PC-9 (cell line): ENCODE measurements around the gene PES1. TPM values are rescaled to one million over a fixed set of nuclear protein-coding genes. Genes with fewer than 3 reads are reported as not detected.

Experiments used
- BruUV-seq: library from RNA; stranded (reverse); fragments of 400-500 nt; replicated peaks from 2 replicates; lab custom pipeline; 2021; lab: Mats Ljungman, UMichigan
- CTCF ChIA-PET: fragments of 300-600 bp; sonication (Branson Sonifier 250); formaldehyde crosslinking; loops from one replicate; lab custom pipeline; 2022; ENCODE audit warnings: antibody characterized with exemption; lab: Charles Lee
- POLR2A ChIA-PET: fragments of 300-600 bp; sonication (Branson Sonifier 250); formaldehyde crosslinking; loops from one replicate; lab custom pipeline; 2022; ENCODE audit warnings: antibody characterized with exemption; ENCODE audit not compliant: unreplicated experiment; lab: Charles Lee
- DNase-seq, 2 experiments: peaks; one replicate each; pipeline versions ENCODE4 v3.0.0 to v3.0.0-alpha.2; 2015 to 2022; ENCODE audit warnings: mixed read lengths in 1 of 2
- H2AFZ ChIP-seq: fragments of 200-600 bp; sonication (generic); 2 replicates; pipeline ENCODE4 v1.8.1; 2017; ENCODE audit warnings: antibody characterized with exemption
- H3F3A ChIP-seq: fragments of 200-600 bp; sonication (generic); 2 replicates; pipeline ENCODE4 v1.8.1; 2017; ENCODE audit warnings: antibody characterized with exemption, mild to moderate bottlenecking, low read depth; ENCODE audit not compliant: insufficient read depth
- H3K27ac ChIP-seq: fragments of 200-600 bp; sonication (generic); 2 replicates; pipeline ENCODE4 v1.6.1; 2016; ENCODE audit warnings: mixed run types
- H3K27me3 ChIP-seq: fragments of 200-600 bp; sonication (generic); 2 replicates; pipeline ENCODE4 v1.6.1; 2016; ENCODE audit warnings: low read depth, mixed run types; ENCODE audit not compliant: insufficient read depth
- H3K36me3 ChIP-seq: fragments of 200-600 bp; sonication (generic); 2 replicates; pipeline ENCODE4 v1.6.1; 2016; ENCODE audit warnings: low read depth, mixed run types
- H3K4me1 ChIP-seq: fragments of 200-600 bp; sonication (generic); replicated peaks from 2 replicates; pipeline ENCODE4 v1.6.1; 2016; ENCODE audit warnings: mixed run types; ENCODE audit not compliant: insufficient read depth
- H3K4me2 ChIP-seq: fragments of 200-600 bp; sonication (generic); 2 replicates; pipeline ENCODE4 v1.6.1; 2017; ENCODE audit warnings: mixed run types
- H3K4me3 ChIP-seq: fragments of 200-600 bp; sonication (generic); 2 replicates; pipeline ENCODE4 v1.6.1; 2016; ENCODE audit warnings: mixed run types
- H3K79me2 ChIP-seq: fragments of 200-600 bp; sonication (generic); 2 replicates; pipeline ENCODE4 v1.6.1; 2017; ENCODE audit warnings: low read depth, mixed run types
- H3K9me2 ChIP-seq: fragments of 200-600 bp; sonication (generic); 2 replicates; pipeline ENCODE4 v1.8.1; 2017; ENCODE audit warnings: mild to moderate bottlenecking; ENCODE audit not compliant: insufficient read depth
- H3K9me3 ChIP-seq: fragments of 200-600 bp; sonication (generic); 2 replicates; pipeline ENCODE4 v1.8.1; 2016; ENCODE audit warnings: low read depth; ENCODE audit not compliant: insufficient read depth
- H4K20me1 ChIP-seq: fragments of 200-600 bp; sonication (generic); 2 replicates; pipeline ENCODE4 v1.8.1; 2017; ENCODE audit not compliant: insufficient read depth
- EZH2 ChIP-seq: fragments of 200-600 bp; sonication (generic); IDR thresholded peaks from 2 replicates; pipeline ENCODE4 v1.8.0; 2017; ENCODE audit warnings: antibody characterized with exemption, low read depth
- intact Hi-C: fragments of 100-400 bp; cut with micrococcal nuclease; formaldehyde crosslinking; loops from one replicate; pipeline ENCODE4 v1.10.0; 2022; ENCODE audit not compliant: unreplicated experiment
- total RNA-seq: library from RNA; stranded (reverse); gene quantifications from 2 replicates; pipeline ENCODE4 v1.2.3, GENCODE V29; 2021
- TF ChIP-seq, protein P1 (sequence below): fragments of 200-600 bp; sonication (generic); conservative IDR thresholded peaks from 2 replicates; pipeline ENCODE4 v1.6.1; 2017; ENCODE audit warnings: mixed run types, antibody characterized with exemption, mild to moderate bottlenecking, moderate library complexity

Gene PES1
- total RNA-seq, 1 experiment from 2014 or later, result 94.3 TPM

DNA sequence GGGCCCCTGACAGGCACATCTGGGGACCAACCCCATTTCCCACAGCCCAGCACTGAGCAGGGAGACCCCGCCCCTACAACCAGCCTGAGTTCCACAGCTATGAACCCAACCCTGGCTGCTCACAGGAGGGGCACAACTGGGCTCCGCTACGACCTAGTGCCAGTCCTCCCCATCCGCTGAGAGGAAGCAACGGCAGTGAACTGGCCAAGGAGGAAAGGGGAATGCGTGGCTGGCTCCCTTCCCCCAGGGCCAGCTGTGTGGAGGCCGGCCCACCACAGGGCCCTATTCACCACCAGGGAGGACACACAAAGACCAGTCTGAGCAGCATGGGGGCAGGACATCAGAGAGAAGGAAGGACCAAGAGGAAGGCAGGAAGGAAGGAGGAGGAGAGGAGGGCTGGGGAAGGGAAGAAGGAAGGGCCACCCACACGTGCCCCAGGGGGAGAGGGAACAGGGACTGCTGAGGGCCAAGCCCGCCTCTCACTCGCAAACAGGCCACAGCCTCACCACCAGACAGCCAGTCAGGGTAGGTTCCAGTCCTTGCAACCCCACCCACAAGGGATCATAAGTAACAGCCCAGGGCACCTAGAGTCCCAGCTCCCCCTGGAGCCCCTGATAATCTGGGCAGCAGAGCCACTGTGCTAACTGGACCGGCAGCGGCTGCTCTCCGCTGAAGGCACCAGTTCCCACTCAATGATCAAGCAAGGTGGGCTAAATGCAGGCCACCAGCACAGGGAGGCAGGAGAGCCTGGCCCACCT lies 8.7 kb downstream of the PES1 start:
- Histone ChIP-seq H3K4me2 (no peak overlapping the region), H3K4me1 (no peaks in the 10 kb centered on the region), H3K79me2 (no peaks in the 10 kb centered on the region; the same call in 1 of the 2 replicates), H3K4me3 (no peak overlapping the region), H3K9me3 (no peaks in the 10 kb centered on the region), H2AFZ (no peak overlapping the region), H3K9me2 (no peaks in the 10 kb centered on the region), H3K27me3 (no peaks in the 10 kb centered on the region), H3K27ac (no peak overlapping the region), H4K20me1 (peaks cover 28% of the 10 kb centered on the region; the same call in 1 of the 2 replicates), H3K36me3 (peaks cover 56% of the 10 kb centered on the region), H3F3A (peaks cover 7% of the 10 kb centered on the region; the same call in 1 of the 2 replicates)
- CTCF ChIA-PET, result no interaction called here
- POLR2A ChIA-PET, result no interaction called here
- BruUV-seq, result no TSS peak
- DNase-seq, result no peak
- intact Hi-C loops, result no loop called here
- TF ChIP-seq, protein P1, sequence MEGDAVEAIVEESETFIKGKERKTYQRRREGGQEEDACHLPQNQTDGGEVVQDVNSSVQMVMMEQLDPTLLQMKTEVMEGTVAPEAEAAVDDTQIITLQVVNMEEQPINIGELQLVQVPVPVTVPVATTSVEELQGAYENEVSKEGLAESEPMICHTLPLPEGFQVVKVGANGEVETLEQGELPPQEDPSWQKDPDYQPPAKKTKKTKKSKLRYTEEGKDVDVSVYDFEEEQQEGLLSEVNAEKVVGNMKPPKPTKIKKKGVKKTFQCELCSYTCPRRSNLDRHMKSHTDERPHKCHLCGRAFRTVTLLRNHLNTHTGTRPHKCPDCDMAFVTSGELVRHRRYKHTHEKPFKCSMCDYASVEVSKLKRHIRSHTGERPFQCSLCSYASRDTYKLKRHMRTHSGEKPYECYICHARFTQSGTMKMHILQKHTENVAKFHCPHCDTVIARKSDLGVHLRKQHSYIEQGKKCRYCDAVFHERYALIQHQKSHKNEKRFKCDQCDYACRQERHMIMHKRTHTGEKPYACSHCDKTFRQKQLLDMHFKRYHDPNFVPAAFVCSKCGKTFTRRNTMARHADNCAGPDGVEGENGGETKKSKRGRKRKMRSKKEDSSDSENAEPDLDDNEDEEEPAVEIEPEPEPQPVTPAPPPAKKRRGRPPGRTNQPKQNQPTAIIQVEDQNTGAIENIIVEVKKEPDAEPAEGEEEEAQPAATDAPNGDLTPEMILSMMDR, result no peak
- no peak for TF ChIP-seq EZH2

DNA sequence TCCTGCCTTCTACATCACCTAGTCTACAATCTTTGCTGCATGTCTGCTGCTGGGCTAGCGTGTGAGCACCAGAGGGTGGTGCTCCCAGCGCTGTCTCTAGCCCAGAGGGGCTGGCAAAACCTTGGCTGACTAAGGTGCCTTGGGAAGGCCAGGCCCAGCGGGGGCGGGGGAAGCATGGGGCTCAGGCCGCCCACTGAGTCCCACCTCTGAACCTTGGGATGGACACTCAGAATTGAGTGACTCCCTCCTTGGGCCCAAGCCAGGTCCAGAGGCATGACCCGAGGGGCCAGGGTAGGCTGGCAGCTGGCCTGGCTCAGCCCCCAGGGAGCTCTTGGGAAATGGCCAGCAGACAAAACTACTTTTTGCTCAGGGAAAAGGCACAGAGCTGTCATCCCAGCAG lies 9.7 kb downstream of the PES1 start:
- POLR2A ChIA-PET, result no interaction called here
- Histone ChIP-seq H3K4me3 (no peak overlapping the region), H3K9me2 (no peaks in the 10 kb centered on the region), H4K20me1 (peaks cover 28% of the 10 kb centered on the region; the same call in 1 of the 2 replicates), H2AFZ (no peak overlapping the region), H3K9me3 (no peaks in the 10 kb centered on the region), H3K79me2 (no peaks in the 10 kb centered on the region), H3K36me3 (peaks cover 53% of the 10 kb centered on the region), H3K27me3 (no peaks in the 10 kb centered on the region), H3F3A (peaks cover 5% of the 10 kb centered on the region; the same call in 1 of the 2 replicates), H3K4me2 (no peak overlapping the region), H3K4me1 (no peaks in the 10 kb centered on the region), H3K27ac (no peak overlapping the region)
- BruUV-seq, result no TSS peak
- TF ChIP-seq, protein P1, result no peak
- no peak for TF ChIP-seq EZH2
- CTCF ChIA-PET, result no interaction called here
- intact Hi-C loops, result no loop called here
- no peak for DNase-seq

DNA sequence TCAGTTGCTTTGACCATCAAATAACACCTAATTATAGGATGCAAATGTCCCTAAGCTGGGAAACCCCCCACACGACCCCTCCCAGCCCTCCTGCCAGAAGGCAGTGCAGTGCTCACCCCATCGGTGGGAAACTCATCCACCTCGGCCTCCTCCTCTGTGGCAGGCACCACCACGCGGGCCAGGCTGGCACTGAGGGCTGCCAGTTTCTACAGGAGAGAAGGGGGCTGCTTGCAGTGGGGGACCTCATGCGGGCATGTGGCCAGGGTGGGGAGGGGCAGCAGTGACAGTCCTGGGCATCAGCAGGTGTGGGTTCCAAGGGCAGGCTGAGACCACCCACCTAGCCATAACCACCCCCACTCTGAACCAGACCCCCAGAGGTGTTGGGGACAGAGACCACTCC lies 10.8 kb downstream of the PES1 start:
- Histone ChIP-seq H3K4me2 (no peak overlapping the region), H3K4me1 (no peaks in the 10 kb centered on the region), H3F3A (peaks cover 6% of the 10 kb centered on the region; the same call in 1 of the 2 replicates), H3K36me3 (peaks cover 41% of the 10 kb centered on the region), H3K9me2 (no peaks in the 10 kb centered on the region), H3K27ac (no peak overlapping the region), H3K4me3 (no peak overlapping the region), H3K27me3 (no peaks in the 10 kb centered on the region), H3K9me3 (no peaks in the 10 kb centered on the region), H4K20me1 (peaks cover 18% of the 10 kb centered on the region; the same call in 1 of the 2 replicates), H2AFZ (no peak overlapping the region), H3K79me2 (no peaks in the 10 kb centered on the region)
- BruUV-seq, result no TSS peak
- DNase-seq, result no peak
- CTCF ChIA-PET, result no interaction called here
- POLR2A ChIA-PET, result no interaction called here
- intact Hi-C loops, result no loop called here
- no peak for TF ChIP-seq EZH2
- TF ChIP-seq, protein P1, result no peak
